GM12872 (cell line): ENCODE results near the gene CNR2.

Experiments used
- TF ChIP-seq, protein P1 (sequence below): IDR thresholded peaks from 3 replicates; pipeline ENCODE4 v1.5.1; 2011; ENCODE audit warnings: low read depth, mild to moderate bottlenecking, low read length, moderate library complexity; ENCODE audit not compliant: insufficient read depth

The CNR2 gene

DNA sequence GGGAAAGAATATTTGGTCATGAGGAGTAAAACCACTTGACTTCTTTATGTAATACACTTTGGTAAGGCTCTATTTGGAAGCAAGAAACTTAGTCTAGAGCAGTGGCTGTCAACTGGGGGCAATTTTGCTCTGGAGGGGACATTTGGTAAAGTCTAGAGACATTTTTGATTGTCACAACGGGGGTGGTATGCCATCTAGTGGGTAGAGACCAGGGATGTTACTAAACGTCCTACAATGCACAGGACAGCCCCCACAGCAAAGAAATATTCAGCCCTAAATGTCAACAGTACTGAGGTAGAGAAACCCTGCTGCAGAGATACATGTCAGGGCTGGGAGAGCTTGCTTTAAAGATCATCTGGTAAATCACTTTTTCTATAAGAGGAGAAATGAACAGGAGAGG is 58.6 kb downstream of the CNR2 start:
- TF ChIP-seq, protein P1, sequence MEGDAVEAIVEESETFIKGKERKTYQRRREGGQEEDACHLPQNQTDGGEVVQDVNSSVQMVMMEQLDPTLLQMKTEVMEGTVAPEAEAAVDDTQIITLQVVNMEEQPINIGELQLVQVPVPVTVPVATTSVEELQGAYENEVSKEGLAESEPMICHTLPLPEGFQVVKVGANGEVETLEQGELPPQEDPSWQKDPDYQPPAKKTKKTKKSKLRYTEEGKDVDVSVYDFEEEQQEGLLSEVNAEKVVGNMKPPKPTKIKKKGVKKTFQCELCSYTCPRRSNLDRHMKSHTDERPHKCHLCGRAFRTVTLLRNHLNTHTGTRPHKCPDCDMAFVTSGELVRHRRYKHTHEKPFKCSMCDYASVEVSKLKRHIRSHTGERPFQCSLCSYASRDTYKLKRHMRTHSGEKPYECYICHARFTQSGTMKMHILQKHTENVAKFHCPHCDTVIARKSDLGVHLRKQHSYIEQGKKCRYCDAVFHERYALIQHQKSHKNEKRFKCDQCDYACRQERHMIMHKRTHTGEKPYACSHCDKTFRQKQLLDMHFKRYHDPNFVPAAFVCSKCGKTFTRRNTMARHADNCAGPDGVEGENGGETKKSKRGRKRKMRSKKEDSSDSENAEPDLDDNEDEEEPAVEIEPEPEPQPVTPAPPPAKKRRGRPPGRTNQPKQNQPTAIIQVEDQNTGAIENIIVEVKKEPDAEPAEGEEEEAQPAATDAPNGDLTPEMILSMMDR: peak; percentile 55

DNA sequence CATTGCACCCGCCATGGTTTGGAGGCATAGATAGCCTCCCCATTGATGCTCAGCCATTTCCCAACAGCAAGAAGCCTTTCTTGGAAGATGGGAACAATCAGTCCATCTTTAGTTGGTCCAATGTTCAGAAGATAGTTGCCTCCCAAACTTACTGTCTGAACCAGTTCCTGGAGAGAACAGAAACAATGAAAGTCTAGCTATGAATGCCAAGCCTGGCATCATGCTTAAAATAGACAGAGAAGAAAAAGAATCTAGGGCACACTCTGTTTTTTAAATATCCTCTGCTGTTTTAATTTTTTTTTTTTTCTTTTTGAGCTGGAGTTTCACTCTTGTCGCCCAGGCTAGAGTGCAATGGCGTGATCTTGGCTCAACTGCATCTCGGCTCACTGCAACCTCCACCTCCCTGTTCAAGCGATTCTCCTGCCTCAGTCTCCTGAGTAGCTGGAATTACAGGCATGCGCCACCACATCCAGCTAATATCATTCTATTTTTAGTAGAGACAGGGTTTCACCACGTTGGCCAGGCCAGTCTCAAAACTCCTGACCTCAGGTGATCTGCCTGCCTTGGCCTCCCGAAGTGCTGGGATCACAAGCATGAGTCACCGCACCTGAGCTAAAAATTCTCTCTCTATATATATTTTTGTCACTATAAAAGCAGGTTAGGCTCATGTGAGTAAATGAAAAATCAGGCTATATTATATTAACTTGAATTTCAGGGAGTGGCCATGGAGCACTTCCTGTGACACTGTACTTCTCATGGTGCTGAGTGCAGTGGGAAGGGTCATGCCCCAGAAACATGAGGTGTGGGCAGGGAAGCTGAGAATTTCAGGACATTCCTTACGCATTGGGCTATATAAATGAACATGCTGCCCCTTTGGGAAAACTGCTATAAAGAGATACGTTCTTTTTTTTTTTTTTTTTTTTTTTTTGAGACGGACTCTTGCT is 64.2 kb downstream of the CNR2 start:
- TF ChIP-seq, protein P1: no peak

DNA sequence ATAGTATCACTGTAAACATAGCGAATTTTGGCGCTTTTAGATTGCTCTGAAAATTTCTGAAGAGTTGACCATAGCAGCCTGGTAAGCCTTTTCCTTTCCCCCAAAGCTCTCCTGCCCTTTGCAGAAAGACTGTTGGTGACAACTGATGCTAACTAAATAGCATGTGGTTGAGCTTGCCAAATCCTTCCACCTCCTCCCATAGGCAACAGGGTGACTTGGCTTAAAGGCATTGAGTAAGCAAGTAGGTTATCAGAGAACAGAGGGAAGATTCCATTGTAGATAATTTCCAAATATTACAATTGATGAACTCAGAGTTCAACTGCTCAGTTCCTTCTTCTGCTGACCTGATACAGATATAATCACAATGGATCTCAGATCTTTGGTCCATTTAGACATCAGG is 68.0 kb downstream of the CNR2 start:
- TF ChIP-seq, protein P1: no peak

DNA sequence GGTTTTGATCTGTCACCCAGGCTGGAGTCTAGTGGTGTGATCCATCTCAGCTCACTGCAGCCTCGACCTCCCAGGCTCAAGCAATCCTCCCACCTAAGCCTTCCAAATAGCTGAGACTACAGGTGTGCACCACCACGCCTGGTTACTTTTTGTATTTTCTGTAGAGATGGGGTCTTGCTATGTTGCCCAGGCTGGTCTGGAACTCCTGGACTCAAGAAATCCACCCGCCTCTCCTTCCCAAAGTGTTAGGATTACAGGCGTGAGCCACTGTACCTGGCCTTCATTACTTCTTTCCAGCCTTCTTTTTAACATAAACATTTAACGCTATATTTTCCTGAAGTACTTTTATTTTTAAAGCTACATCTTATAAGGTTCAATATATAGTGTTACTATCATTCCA is 69.5 kb downstream of the CNR2 start:
- TF ChIP-seq, protein P1: no peak

DNA sequence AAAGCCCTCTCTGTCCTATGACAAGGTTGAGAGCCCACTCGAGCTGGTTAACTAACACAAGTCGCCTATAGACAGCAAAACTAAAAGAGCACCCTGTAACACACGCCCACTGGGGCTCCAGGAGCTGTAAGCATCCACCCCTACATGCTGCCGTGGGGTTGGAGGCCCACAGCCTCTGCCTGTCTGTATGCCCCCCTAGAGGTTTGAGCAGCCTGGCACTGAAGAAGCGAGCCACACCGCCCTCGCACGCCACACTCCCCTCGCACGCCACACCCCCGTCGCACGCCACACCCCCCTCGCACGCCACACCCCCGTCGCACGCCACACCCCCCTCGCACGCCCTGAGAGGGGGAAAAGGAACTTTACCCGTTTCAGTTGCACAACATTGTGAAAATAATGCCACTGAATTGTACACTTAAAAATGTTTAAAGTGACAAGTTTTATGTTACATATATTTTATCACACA is 74.7 kb downstream of the CNR2 start:
- TF ChIP-seq, protein P1: no peak

DNA sequence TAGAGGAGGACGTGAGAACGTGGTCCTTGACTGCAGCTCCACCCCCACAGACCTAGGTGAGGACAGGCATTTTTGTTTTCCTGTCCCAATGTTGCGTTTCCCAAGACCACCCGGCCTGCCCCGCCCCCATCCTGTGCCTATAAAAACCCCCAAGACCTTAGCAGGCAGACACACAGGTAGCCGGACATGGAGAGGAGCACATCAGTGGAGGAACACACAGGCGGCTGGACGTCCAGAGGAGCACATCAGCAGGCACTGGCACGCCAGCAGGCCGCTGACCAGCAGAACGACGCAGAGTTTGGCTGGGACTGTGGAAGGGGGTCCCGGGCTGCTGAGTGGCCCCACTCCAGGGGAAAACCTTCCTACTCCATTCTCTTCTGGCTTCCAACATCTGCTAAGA is 75.3 kb downstream of the CNR2 start:
- TF ChIP-seq, protein P1: no peak

DNA sequence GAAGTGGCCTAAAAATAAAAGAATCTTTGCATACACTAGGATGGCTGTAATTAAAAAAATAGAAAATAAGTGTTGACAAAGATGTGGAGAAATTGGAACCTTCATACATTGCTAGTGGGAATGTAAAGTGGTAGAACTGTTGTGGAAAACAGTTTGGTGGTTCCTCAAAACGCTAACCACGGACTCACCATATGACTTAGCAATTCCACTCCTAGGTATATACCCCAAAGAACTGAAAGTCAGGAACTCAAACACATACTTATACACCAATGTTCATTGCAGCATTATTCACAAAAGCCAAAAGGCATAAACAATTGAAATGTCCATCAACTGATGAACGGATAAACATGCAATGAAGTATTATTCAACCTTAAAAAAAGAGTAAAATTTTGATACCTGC is 77.1 kb downstream of the CNR2 start:
- TF ChIP-seq, protein P1: no peak
